Testis (tissue), 2 donors: ENCODE data around the gene TENT5A.

Experiments used
- POLR2A ChIP-seq: fragments of 450-650 bp; IDR thresholded peaks from one replicate; pipeline ENCODE4 v1.6.1; 2017; ENCODE audit warnings: antibody characterized with exemption, mild to moderate bottlenecking, moderate library complexity
- TF ChIP-seq, protein P1 (sequence below), 3 experiments: fragments of 450-650 bp in 2 of 3; fragments of 200-600 bp in 1 of 3; sonication (generic) in 1 of 3; IDR thresholded peaks; one replicate each; pipeline ENCODE4 v1.5.1; 2016 to 2019; ENCODE audit warnings: antibody characterized with exemption in 3 of 3, mild to moderate bottlenecking in 2 of 3, moderate library complexity in 1 of 3

- TF ChIP-seq, protein P1, sequence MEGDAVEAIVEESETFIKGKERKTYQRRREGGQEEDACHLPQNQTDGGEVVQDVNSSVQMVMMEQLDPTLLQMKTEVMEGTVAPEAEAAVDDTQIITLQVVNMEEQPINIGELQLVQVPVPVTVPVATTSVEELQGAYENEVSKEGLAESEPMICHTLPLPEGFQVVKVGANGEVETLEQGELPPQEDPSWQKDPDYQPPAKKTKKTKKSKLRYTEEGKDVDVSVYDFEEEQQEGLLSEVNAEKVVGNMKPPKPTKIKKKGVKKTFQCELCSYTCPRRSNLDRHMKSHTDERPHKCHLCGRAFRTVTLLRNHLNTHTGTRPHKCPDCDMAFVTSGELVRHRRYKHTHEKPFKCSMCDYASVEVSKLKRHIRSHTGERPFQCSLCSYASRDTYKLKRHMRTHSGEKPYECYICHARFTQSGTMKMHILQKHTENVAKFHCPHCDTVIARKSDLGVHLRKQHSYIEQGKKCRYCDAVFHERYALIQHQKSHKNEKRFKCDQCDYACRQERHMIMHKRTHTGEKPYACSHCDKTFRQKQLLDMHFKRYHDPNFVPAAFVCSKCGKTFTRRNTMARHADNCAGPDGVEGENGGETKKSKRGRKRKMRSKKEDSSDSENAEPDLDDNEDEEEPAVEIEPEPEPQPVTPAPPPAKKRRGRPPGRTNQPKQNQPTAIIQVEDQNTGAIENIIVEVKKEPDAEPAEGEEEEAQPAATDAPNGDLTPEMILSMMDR (IDR thresholded peaks at IDR 0.05) = no peak
- no peak for TF ChIP-seq POLR2A
Observed at GRCh38 chr6:81734081-81734480, 18.4 kb downstream of the TENT5A start.
